Left lung (tissue), 10 donors: Measurements from ENCODE around the gene ATP9A. TPM values are rescaled to one million over a fixed set of nuclear protein-coding genes. Genes with fewer than 3 reads are reported as not detected.
"Not testable (repeated sequence)": the region's sequence is repeated elsewhere in the genome, so short reads cannot be mapped to it uniquely, and the experiment has no call there.

Source experiments
- ATAC-seq: fragments of 200-7000 bp; cut with Tn5 transposase; one replicate; pipeline ENCODE4 v1.9.1; 2020; ENCODE audit warnings: moderate library complexity
- DNase-seq, 4 donors: peaks; one replicate each; pipeline ENCODE4 v3.0.0-alpha.2; 2013 to 2020
- H3K27ac ChIP-seq, 2 donors: fragments of 200-600 bp; sonication (generic) in 1 of 2; one replicate each; pipeline versions ENCODE4 v1.5.0 to v1.8.0; 2020 to 2021
- H3K27me3 ChIP-seq, 2 donors: fragments of 200-600 bp; sonication (generic) in 1 of 2; one replicate each; pipeline versions ENCODE4 v1.5.0 to v1.8.0; 2020 to 2021
- H3K36me3 ChIP-seq, 2 donors: fragments of 200-600 bp; sonication (generic) in 1 of 2; one replicate each; pipeline versions ENCODE4 v1.5.0 to v1.8.0; 2020 to 2021
- H3K4me1 ChIP-seq, 2 donors: fragments of 200-600 bp; one replicate each; pipeline ENCODE4 v1.8.0; 2021
- H3K4me3 ChIP-seq, 2 donors: fragments of 200-600 bp; sonication (generic) in 1 of 2; one replicate each; pipeline versions ENCODE4 v1.5.0 to v1.8.0; 2020 to 2021; ENCODE audit warnings: mild to moderate bottlenecking in 1 of 2
- H3K9me3 ChIP-seq, 2 donors: fragments of 200-600 bp; sonication (generic) in 1 of 2; one replicate each; pipeline versions ENCODE4 v1.5.0 to v1.8.0; 2020 to 2021
- intact Hi-C, 2 donors: fragments of 100-400 bp; cut with DNase I; formaldehyde crosslinking; loops; one replicate each; pipeline versions ENCODE4 v1.11.2 to v1.14.2; 2022
- polyA plus RNA-seq, 6 donors: library from polyadenylated mRNA; unstranded; fragments of 120-200 nt; gene quantifications; one replicate each; pipeline ENCODE4 v1.2.1, GENCODE V29; 2013; ENCODE audit not compliant: insufficient read length in 6 of 6
- total RNA-seq, 2 donors: library from RNA; stranded (reverse); fragmentation: NEBNext Ultra II Directional; extraction: Animal tissue kit (Norgen Biotek cat#: 25700); gene quantifications; one replicate each; pipeline ENCODE4 v1.2.1, GENCODE V29; 2021
- TF ChIP-seq, protein P1 (sequence below), 2 donors: fragments of 200-600 bp; sonication (generic) in 1 of 2; IDR thresholded peaks; one replicate each; pipeline versions ENCODE4 v1.5.0 to v1.8.0; 2021; ENCODE audit warnings: antibody characterized with exemption in 2 of 2
- donor health status: DM: no; HTN: yes; CAD: no.
- donor health status: DM: no; HTN: no; CAD: no.

The ATP9A gene
- total and polyA plus RNA-seq, 8 donors, result 15.3 to 59.7 (median 50.4) TPM

GRCh38 chr20:51738877-51739447 lies 29.2 kb downstream of the ATP9A start:
- Histone ChIP-seq H3K9me3 (no peaks in the 10 kb centered on the region), H3K27me3 (no peaks in the 10 kb centered on the region), H3K4me1 (peaks cover 4 to 11% of the 10 kb centered on the region in 2 donors), H3K36me3 (no peaks in the 10 kb centered on the region), H3K27ac (no peak overlapping the region), H3K4me3 (no peak overlapping the region)
- intact Hi-C loops, result no loop called here
- TF ChIP-seq, protein P1, sequence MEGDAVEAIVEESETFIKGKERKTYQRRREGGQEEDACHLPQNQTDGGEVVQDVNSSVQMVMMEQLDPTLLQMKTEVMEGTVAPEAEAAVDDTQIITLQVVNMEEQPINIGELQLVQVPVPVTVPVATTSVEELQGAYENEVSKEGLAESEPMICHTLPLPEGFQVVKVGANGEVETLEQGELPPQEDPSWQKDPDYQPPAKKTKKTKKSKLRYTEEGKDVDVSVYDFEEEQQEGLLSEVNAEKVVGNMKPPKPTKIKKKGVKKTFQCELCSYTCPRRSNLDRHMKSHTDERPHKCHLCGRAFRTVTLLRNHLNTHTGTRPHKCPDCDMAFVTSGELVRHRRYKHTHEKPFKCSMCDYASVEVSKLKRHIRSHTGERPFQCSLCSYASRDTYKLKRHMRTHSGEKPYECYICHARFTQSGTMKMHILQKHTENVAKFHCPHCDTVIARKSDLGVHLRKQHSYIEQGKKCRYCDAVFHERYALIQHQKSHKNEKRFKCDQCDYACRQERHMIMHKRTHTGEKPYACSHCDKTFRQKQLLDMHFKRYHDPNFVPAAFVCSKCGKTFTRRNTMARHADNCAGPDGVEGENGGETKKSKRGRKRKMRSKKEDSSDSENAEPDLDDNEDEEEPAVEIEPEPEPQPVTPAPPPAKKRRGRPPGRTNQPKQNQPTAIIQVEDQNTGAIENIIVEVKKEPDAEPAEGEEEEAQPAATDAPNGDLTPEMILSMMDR (IDR thresholded peaks at IDR 0.05), result no peak
- DNase-seq, result no peak
- ATAC-seq, result no peak

- H3K4me3 ChIP-seq, ATAC-seq, H3K27me3 ChIP-seq, H3K27ac ChIP-seq, DNase-seq, intact Hi-C loops, H3K9me3 ChIP-seq, H3K36me3 ChIP-seq: not testable (repeated sequence)
- peaks cover 4 to 10% of the 10 kb centered on the region in 2 donors for H3K4me1 ChIP-seq
These were observed 29.9 kb downstream of the ATP9A start for GRCh38 chr20:51738261-51738660.

GRCh38 chr20:51736947-51737346 lies 31.2 kb downstream of the ATP9A start:
- no peak for ATAC-seq
- no peaks in the 10 kb centered on the region for H3K9me3 ChIP-seq
- TF ChIP-seq, protein P1 (IDR thresholded peaks at IDR 0.05), result no peak
- H3K36me3 ChIP-seq, result no peaks in the 10 kb centered on the region
- DNase-seq, result no peak
- H3K4me3 ChIP-seq, result no peak overlapping the region
- H3K27ac ChIP-seq, result no peak overlapping the region
- no peaks in the 10 kb centered on the region for H3K27me3 ChIP-seq
- no peaks in the 10 kb centered on the region for H3K4me1 ChIP-seq
- intact Hi-C loops, result no loop called here

DNA sequence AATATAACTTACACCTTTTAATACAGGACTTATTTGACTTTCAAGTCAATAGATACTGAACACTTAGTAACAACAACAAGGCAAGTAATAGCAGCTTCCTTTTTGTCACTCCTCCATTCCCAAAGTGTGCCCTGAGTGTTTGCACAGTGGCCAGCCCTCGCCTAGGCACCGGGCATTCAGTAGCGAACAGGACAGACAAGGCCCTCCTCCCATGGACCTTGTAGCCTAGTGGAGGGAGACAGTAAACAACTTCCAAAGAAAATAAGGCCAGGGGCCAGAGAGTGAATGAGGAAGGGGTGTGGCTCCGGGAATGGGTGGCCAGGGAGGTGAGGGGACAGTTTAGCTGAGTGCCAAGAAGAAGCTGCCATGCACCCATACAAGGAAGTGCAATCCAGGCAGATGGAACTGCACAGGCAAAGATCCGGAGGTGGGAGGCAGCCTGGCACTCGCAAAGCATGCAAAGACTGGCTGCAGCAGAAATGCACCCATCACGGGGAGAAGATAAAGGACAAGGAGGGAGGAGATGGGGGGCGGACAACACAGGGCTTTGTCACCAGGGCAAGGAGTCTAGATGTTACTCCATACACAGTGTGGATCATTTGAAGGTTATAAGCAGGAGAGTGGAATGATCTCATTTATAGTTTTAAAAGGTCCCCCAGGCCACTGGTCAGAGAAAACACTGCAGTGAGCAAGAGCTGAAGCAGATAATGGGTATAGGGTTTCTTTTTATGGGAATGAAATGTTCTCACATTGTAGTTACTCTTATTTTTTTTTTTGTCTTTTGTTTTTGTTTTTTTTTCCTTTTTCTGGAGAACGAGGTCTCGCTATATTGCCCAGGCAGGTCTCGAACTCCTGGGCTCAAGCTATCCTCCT lies 32.2 kb downstream of the ATP9A start:
- intact Hi-C loops, result no loop called here
- no peaks in the 10 kb centered on the region for H3K36me3 ChIP-seq
- H3K4me1 ChIP-seq, result no peaks in the 10 kb centered on the region
- H3K4me3 ChIP-seq, result no peak overlapping the region
- TF ChIP-seq, protein P1 (IDR thresholded peaks at IDR 0.05), result no peak
- no peaks in the 10 kb centered on the region for H3K9me3 ChIP-seq
- DNase-seq (no peak), ATAC-seq (peak; percentile 26)
- no peak overlapping the region for H3K27ac ChIP-seq
- no peaks in the 10 kb centered on the region for H3K27me3 ChIP-seq

- TF ChIP-seq, protein P1 (IDR thresholded peaks at IDR 0.05), result no peak
- H3K36me3 ChIP-seq, result no peaks in the 10 kb centered on the region
- intact Hi-C loops, result no loop called here
These were observed 33.1 kb downstream of the ATP9A start for GRCh38 chr20:51734876-51735720.

More at GRCh38 chr20:51734876-51735720, 33.1 kb downstream of the ATP9A start:
- H3K27ac ChIP-seq, result no peak overlapping the region
- H3K27me3 ChIP-seq, result no peaks in the 10 kb centered on the region
- no peak for DNase-seq
- H3K4me3 ChIP-seq, result no peak overlapping the region
- no peaks in the 10 kb centered on the region for H3K4me1 ChIP-seq
- H3K9me3 ChIP-seq, result no peaks in the 10 kb centered on the region
- ATAC-seq, result no peak
